Effector CD4-positive, alpha-beta T cell (primary cell): Measurements from ENCODE around the gene TTR. TPM values are rescaled to one million over a fixed set of nuclear protein-coding genes. Genes with fewer than 3 reads are reported as not detected.

ENCODE experiments used
- DNase-seq: peaks from one replicate; pipeline ENCODE4 v3.0.0-alpha.2; 2020
- total RNA-seq: gene quantifications from one replicate; lab custom pipeline; 2026; lab: John Stamatoyannopoulos, UW

Gene TTR
- total RNA-seq, result not detected

- DNase-seq, result no peak
Observed at GRCh38 chr18:31591628-31592027, at the start of gene TTR. Gene TTR, plus strand, starts transcription at chr18:31591877. Its CDS starts 26 bp downstream, at chr18:31591903.

GRCh38 chr18:31546476-31546875, 45.2 kb upstream of the TTR start:
- DNase-seq, result no peak

- no peak for DNase-seq
Observed at GRCh38 chr18:31548853-31549252, 42.8 kb upstream of the TTR start.

GRCh38 chr18:31549416-31549815, 42.3 kb upstream of the TTR start:
- DNase-seq, result no peak

- DNase-seq, result no peak
Observed at GRCh38 chr18:31551883-31552282, 39.8 kb upstream of the TTR start.

- no peak for DNase-seq
Observed at GRCh38 chr18:31553800-31554199, 37.9 kb upstream of the TTR start.

- no peak for DNase-seq
Observed at GRCh38 chr18:31554776-31555175, 36.9 kb upstream of the TTR start.

GRCh38 chr18:31555971-31556747, 35.5 kb upstream of the TTR start:
- peak; percentile 6 for DNase-seq

- no peak for DNase-seq
Observed at GRCh38 chr18:31557446-31557845, 34.2 kb upstream of the TTR start.

GRCh38 chr18:31558567-31558966, 33.1 kb upstream of the TTR start:
- no peak for DNase-seq

GRCh38 chr18:31562726-31563125, 29.0 kb upstream of the TTR start:
- no peak for DNase-seq

GRCh38 chr18:31563778-31564177, 27.9 kb upstream of the TTR start:
- DNase-seq, result no peak

GRCh38 chr18:31565345-31565744, 26.3 kb upstream of the TTR start:
- no peak for DNase-seq

- no peak for DNase-seq
Observed at GRCh38 chr18:31565782-31566512, 25.7 kb upstream of the TTR start.

- no peak for DNase-seq
Observed at GRCh38 chr18:31566576-31567306, 24.9 kb upstream of the TTR start.

GRCh38 chr18:31572368-31572767, 19.3 kb upstream of the TTR start:
- DNase-seq, result no peak

GRCh38 chr18:31573051-31573450, 18.6 kb upstream of the TTR start:
- no peak for DNase-seq

- no peak for DNase-seq
Observed at GRCh38 chr18:31574359-31574758, 17.3 kb upstream of the TTR start.

- no peak for DNase-seq
Observed at GRCh38 chr18:31575515-31576257, 16.0 kb upstream of the TTR start.

GRCh38 chr18:31576670-31577069, 15.0 kb upstream of the TTR start:
- DNase-seq, result no peak

- no peak for DNase-seq
Observed at GRCh38 chr18:31577195-31577594, 14.5 kb upstream of the TTR start.

GRCh38 chr18:31578126-31578525, 13.6 kb upstream of the TTR start:
- DNase-seq, result no peak

- no peak for DNase-seq
Observed at GRCh38 chr18:31579375-31579774, 12.3 kb upstream of the TTR start.
